GM19438 (cell line): ENCODE measurements around the gene AFF1.
"Not testable (repeated sequence)": the region's sequence is repeated elsewhere in the genome, so short reads cannot be mapped to it uniquely, and the experiment has no call there.

Experiments
- ATAC-seq: cut with Tn5 transposase; IDR thresholded peaks from one replicate; pipeline ENCODE4 v1.9.1; 2021; ENCODE audit warnings: low read depth; ENCODE audit not compliant: unreplicated experiment

AFF1 gene

GRCh38 chr4:87128006-87128705 lies 193.3 kb downstream of the AFF1 start:
- no peak for ATAC-seq

GRCh38 chr4:87129681-87130080 lies 194.9 kb downstream of the AFF1 start:
- no peak for ATAC-seq

GRCh38 chr4:87130985-87131703 lies 196.3 kb downstream of the AFF1 start:
- ATAC-seq, result no peak

- ATAC-seq, result no peak
These were observed 197.2 kb downstream of the AFF1 start for GRCh38 chr4:87132035-87132434.

- no peak for ATAC-seq
These were observed 198.4 kb downstream of the AFF1 start for GRCh38 chr4:87133183-87133582.

- ATAC-seq, result no peak
These were observed 199.3 kb downstream of the AFF1 start for GRCh38 chr4:87134122-87134521.

GRCh38 chr4:87141428-87141827 lies 206.6 kb downstream of the AFF1 start:
- ATAC-seq, result no peak

- ATAC-seq, result no peak
These were observed 209.5 kb downstream of the AFF1 start for GRCh38 chr4:87144356-87144755.

GRCh38 chr4:87145934-87146333 lies 211.1 kb downstream of the AFF1 start:
- ATAC-seq, result not testable (repeated sequence)

- ATAC-seq, result no peak
These were observed 212.3 kb downstream of the AFF1 start for GRCh38 chr4:87147116-87147515.

- peak; percentile 56 for ATAC-seq
These were observed 215.9 kb downstream of the AFF1 start for GRCh38 chr4:87150498-87151261.

GRCh38 chr4:87151730-87152129 lies 216.9 kb downstream of the AFF1 start:
- no peak for ATAC-seq

- no peak for ATAC-seq
These were observed 217.7 kb downstream of the AFF1 start for GRCh38 chr4:87152310-87153041.

GRCh38 chr4:87153078-87153870 lies 218.5 kb downstream of the AFF1 start:
- no peak for ATAC-seq

GRCh38 chr4:87165892-87166291 lies 231.1 kb downstream of the AFF1 start:
- no peak for ATAC-seq

- ATAC-seq, result no peak
These were observed 231.6 kb downstream of the AFF1 start for GRCh38 chr4:87166296-87166854.

- no peak for ATAC-seq
These were observed 237.1 kb downstream of the AFF1 start for GRCh38 chr4:87171944-87172343.

GRCh38 chr4:87174672-87175071 lies 239.9 kb downstream of the AFF1 start:
- no peak for ATAC-seq

- no peak for ATAC-seq
These were observed 244.9 kb downstream of the AFF1 start for GRCh38 chr4:87179751-87180150.

- ATAC-seq, result no peak
These were observed 246.0 kb downstream of the AFF1 start for GRCh38 chr4:87180767-87181166.
